SK-N-SH treated with all-trans-retinoic acid at 6 μM for 48 hours (cell line): Measurements from ENCODE around the gene NRIP1.

Source experiments
- ATAC-seq: fragments of 200-7000 bp; cut with Tn5 transposase; 3 replicates; pipeline ENCODE4 v1.9.1; 2020; ENCODE audit warnings: mild to moderate bottlenecking, moderate library complexity
- ARNTL ChIP-seq: fragments of 450-650 bp; formaldehyde crosslinking; IDR thresholded peaks from 2 replicates; pipeline ENCODE4 v1.5.0; 2020; ENCODE audit warnings: low read depth, mild to moderate bottlenecking, moderate library complexity, borderline replicate concordance
- BACH2 ChIP-seq: fragments of 250-450 bp; sonication (Bioruptor Pico); IDR thresholded peaks from 2 replicates; pipeline ENCODE4 v1.9.0; 2021; ENCODE audit warnings: mild to moderate bottlenecking, borderline replicate concordance
- CSDC2 ChIP-seq: fragments of 250-450 bp; sonication (Bioruptor Pico); IDR thresholded peaks from 2 replicates; pipeline ENCODE4 v1.5.0; 2020; ENCODE audit warnings: mild to moderate bottlenecking, moderate library complexity
- GLIS3 ChIP-seq: fragments of 250-450 bp; sonication (Bioruptor Pico); IDR thresholded peaks from 2 replicates; pipeline ENCODE4 v1.5.0; 2020; ENCODE audit warnings: mild to moderate bottlenecking, moderate library complexity
- ISL1 ChIP-seq: fragments of 250-450 bp; sonication (Bioruptor Pico); IDR thresholded peaks from 2 replicates; pipeline ENCODE4 v2.1.2; 2022; ENCODE audit warnings: mild to moderate bottlenecking, moderate library complexity
- OSR1 ChIP-seq: fragments of 250-450 bp; sonication (Bioruptor Pico); IDR thresholded peaks from 2 replicates; pipeline ENCODE4 v1.8.0; 2022; ENCODE audit warnings: moderate library complexity, mild to moderate bottlenecking, inconsistent platforms
- PATZ1 ChIP-seq: fragments of 250-450 bp; sonication (Bioruptor Pico); IDR thresholded peaks from 2 replicates; pipeline ENCODE4 v1.8.0; 2020; ENCODE audit warnings: mild to moderate bottlenecking, moderate library complexity, borderline replicate concordance
- PPARA ChIP-seq: fragments of 250-450 bp; sonication (Bioruptor Pico); IDR thresholded peaks from 2 replicates; pipeline ENCODE4 v1.5.0; 2020; ENCODE audit warnings: mild to moderate bottlenecking, borderline replicate concordance
- RARB ChIP-seq: fragments of 250-450 bp; sonication (Bioruptor Pico); IDR thresholded peaks from 2 replicates; pipeline ENCODE4 v1.8.0; 2021; ENCODE audit warnings: mild to moderate bottlenecking, moderate library complexity
- SNAI2 ChIP-seq: fragments of 250-450 bp; sonication (Bioruptor Pico); IDR thresholded peaks from 2 replicates; pipeline ENCODE4 v1.5.0; 2020; ENCODE audit warnings: mild to moderate bottlenecking, moderate library complexity
- TCF4 ChIP-seq: fragments of 250-450 bp; sonication (Bioruptor Pico); IDR thresholded peaks from 2 replicates; pipeline ENCODE4 v1.8.0; 2021; ENCODE audit warnings: mild to moderate bottlenecking, moderate library complexity, borderline replicate concordance
- TOX ChIP-seq: fragments of 250-450 bp; sonication (Bioruptor Pico); IDR thresholded peaks from 2 replicates; pipeline ENCODE4 v1.8.0; 2021; ENCODE audit warnings: mild to moderate bottlenecking, moderate library complexity, borderline replicate concordance
- TSHZ2 ChIP-seq: fragments of 250-450 bp; sonication (Bioruptor Pico); IDR thresholded peaks from 2 replicates; pipeline ENCODE4 v1.5.0; 2020; ENCODE audit warnings: mild to moderate bottlenecking, moderate library complexity
- ZC3H10 ChIP-seq: fragments of 250-450 bp; sonication (Bioruptor Pico); IDR thresholded peaks from 2 replicates; pipeline ENCODE4 v1.5.1; 2021; ENCODE audit warnings: mild to moderate bottlenecking, moderate library complexity
- ZFP3 ChIP-seq: fragments of 250-450 bp; sonication (Bioruptor Pico); IDR thresholded peaks from 2 replicates; pipeline ENCODE4 v1.5.0; 2020; ENCODE audit warnings: mild to moderate bottlenecking, moderate library complexity
- ZFP30 ChIP-seq: fragments of 450-650 bp; formaldehyde crosslinking; IDR thresholded peaks from 2 replicates; pipeline ENCODE4 v1.5.0; 2022; ENCODE audit warnings: mild to moderate bottlenecking, moderate library complexity
- ZNF565 ChIP-seq: fragments of 450-650 bp; formaldehyde crosslinking; conservative IDR thresholded peaks from 2 replicates; pipeline ENCODE4 v1.5.0; 2020; ENCODE audit warnings: low read depth, mild to moderate bottlenecking, moderate library complexity
- ZNF70 ChIP-seq: fragments of 450-650 bp; formaldehyde crosslinking; IDR thresholded peaks from 2 replicates; pipeline ENCODE4 v1.5.0; 2020; ENCODE audit warnings: mild to moderate bottlenecking, moderate library complexity
- ZNF8 ChIP-seq: fragments of 450-650 bp; formaldehyde crosslinking; IDR thresholded peaks from 2 replicates; pipeline ENCODE4 v1.5.0; 2020; ENCODE audit warnings: mild to moderate bottlenecking, moderate library complexity
- TF ChIP-seq, protein P1 (sequence below): fragments of 250-450 bp; sonication (Bioruptor Pico); IDR thresholded peaks from 2 replicates; pipeline ENCODE4 v1.5.1; 2021; ENCODE audit warnings: mild to moderate bottlenecking, moderate library complexity
- TF ChIP-seq, protein P2 (sequence below): fragments of 250-450 bp; sonication (Bioruptor Pico); IDR thresholded peaks from 2 replicates; pipeline ENCODE4 v1.8.0; 2021; ENCODE audit warnings: low read depth, mild to moderate bottlenecking, moderate library complexity, borderline replicate concordance

Gene NRIP1

GRCh38 chr21:14918527-14918926 lies 146.3 kb downstream of the NRIP1 start:
- TF ChIP-seq ZNF8 (CRISPR knock-in tag) (no peak), GLIS3 (CRISPR knock-in tag) (no peak), ZC3H10 (CRISPR knock-in tag) (no peak), TCF4 (CRISPR knock-in tag) (no peak), ZFP3 (CRISPR knock-in tag) (no peak), CSDC2 (CRISPR knock-in tag) (no peak), OSR1 (CRISPR knock-in tag) (no peak), TSHZ2 (CRISPR knock-in tag) (no peak), ARNTL (CRISPR knock-in tag) (no peak), ISL1 (CRISPR knock-in tag) (no peak), ZFP30 (no peak), ZNF565 (no peak), ZNF70 (no peak), SNAI2 (CRISPR knock-in tag) (no peak), BACH2 (no peak), TOX (CRISPR knock-in tag) (no peak), PATZ1 (no peak), RARB (CRISPR knock-in tag) (no peak), PPARA (CRISPR knock-in tag) (no peak)
- TF ChIP-seq, protein P1, sequence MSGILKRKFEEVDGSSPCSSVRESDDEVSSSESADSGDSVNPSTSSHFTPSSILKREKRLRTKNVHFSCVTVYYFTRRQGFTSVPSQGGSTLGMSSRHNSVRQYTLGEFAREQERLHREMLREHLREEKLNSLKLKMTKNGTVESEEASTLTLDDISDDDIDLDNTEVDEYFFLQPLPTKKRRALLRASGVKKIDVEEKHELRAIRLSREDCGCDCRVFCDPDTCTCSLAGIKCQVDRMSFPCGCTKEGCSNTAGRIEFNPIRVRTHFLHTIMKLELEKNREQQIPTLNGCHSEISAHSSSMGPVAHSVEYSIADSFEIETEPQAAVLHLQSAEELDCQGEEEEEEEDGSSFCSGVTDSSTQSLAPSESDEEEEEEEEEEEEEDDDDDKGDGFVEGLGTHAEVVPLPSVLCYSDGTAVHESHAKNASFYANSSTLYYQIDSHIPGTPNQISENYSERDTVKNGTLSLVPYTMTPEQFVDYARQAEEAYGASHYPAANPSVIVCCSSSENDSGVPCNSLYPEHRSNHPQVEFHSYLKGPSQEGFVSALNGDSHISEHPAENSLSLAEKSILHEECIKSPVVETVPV, result no peak
- ATAC-seq, result no peak

GRCh38 chr21:14917762-14918161 lies 147.0 kb downstream of the NRIP1 start:
- no peak for TF ChIP-seq CSDC2 (CRISPR knock-in tag)
- TF ChIP-seq SNAI2 (CRISPR knock-in tag), result no peak
- ATAC-seq, result no peak

DNA sequence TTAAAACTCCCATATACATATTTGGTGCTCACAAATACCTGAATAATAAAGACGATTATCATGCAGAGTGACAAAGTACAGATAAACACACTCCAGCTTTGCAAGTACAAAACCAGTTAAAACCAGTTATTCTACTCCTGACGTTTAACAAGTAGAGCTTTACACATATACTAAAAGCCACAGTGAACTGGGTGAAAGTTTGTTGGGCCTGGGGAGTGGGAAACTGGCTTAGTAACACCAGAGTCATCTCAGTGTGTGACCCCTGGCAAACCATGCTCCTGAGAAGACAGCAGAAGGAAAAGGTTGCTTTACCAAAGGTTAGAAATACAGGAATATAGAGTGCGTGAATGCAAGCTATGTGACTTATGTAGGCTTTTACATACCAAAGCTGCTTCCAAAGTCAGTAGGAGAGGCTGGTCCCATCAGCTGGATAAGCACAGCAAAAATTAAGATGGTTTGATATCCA lies 148.1 kb downstream of the NRIP1 start:
- TF ChIP-seq, protein P2, sequence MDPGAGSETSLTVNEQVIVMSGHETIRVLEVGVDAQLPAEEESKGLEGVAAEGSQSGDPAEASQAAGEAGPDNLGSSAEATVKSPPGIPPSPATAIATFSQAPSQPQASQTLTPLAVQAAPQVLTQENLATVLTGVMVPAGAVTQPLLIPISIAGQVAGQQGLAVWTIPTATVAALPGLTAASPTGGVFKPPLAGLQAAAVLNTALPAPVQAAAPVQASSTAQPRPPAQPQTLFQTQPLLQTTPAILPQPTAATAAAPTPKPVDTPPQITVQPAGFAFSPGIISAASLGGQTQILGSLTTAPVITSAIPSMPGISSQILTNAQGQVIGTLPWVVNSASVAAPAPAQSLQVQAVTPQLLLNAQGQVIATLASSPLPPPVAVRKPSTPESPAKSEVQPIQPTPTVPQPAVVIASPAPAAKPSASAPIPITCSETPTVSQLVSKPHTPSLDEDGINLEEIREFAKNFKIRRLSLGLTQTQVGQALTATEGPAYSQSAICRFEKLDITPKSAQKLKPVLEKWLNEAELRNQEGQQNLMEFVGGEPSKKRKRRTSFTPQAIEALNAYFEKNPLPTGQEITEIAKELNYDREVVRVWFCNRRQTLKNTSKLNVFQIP (CRISPR knock-in tag), result no peak
- no peak for TF ChIP-seq TOX (CRISPR knock-in tag)
- no peak for TF ChIP-seq BACH2
- no peak for TF ChIP-seq ZFP30
- no peak for TF ChIP-seq TSHZ2 (CRISPR knock-in tag)
- no peak for TF ChIP-seq SNAI2 (CRISPR knock-in tag)
- TF ChIP-seq TCF4 (CRISPR knock-in tag), result no peak
- no peak for TF ChIP-seq RARB (CRISPR knock-in tag)
- TF ChIP-seq CSDC2 (CRISPR knock-in tag), result no peak
- TF ChIP-seq, all 23 proteins: peak for 0
- no peak for ATAC-seq
